GM18505 (cell line): ENCODE measurements around the gene CADM2.

Experiments
- ATAC-seq: cut with Tn5 transposase; IDR thresholded peaks from one replicate; pipeline ENCODE4 v1.9.1; 2021; ENCODE audit not compliant: unreplicated experiment
- POLR2A ChIP-seq: IDR thresholded peaks from 4 replicates; pipeline ENCODE4 v1.6.1; 2011; ENCODE audit warnings: borderline replicate concordance; ENCODE audit not compliant: insufficient read depth, insufficient read length; ENCODE audit errors: extremely low read depth

The CADM2 gene

GRCh38 chr3:86047161-86047560, 1088.4 kb downstream of the CADM2 start:
- no peak for ATAC-seq
- TF ChIP-seq POLR2A = no peak

- ATAC-seq = no peak
- no peak for TF ChIP-seq POLR2A
These were observed 1092.3 kb downstream of the CADM2 start for GRCh38 chr3:86051058-86051457.

GRCh38 chr3:86056032-86056431, 1097.2 kb downstream of the CADM2 start:
- no peak for TF ChIP-seq POLR2A
- no peak for ATAC-seq

- no peak for ATAC-seq
- no peak for TF ChIP-seq POLR2A
These were observed 1098.2 kb downstream of the CADM2 start for GRCh38 chr3:86056962-86057361.

GRCh38 chr3:86073799-86074198, 1115.0 kb downstream of the CADM2 start:
- ATAC-seq = no peak
- TF ChIP-seq POLR2A = no peak

GRCh38 chr3:86087160-86087871, 1128.5 kb downstream of the CADM2 start:
- no peak for TF ChIP-seq POLR2A
- no peak for ATAC-seq

GRCh38 chr3:86104154-86104553, 1145.4 kb downstream of the CADM2 start:
- no peak for TF ChIP-seq POLR2A
- no peak for ATAC-seq

GRCh38 chr3:86109434-86109833, 1150.6 kb downstream of the CADM2 start:
- no peak for ATAC-seq
- TF ChIP-seq POLR2A = no peak
